Activated CD8-positive, alpha-beta memory T cell treated with anti-CD3 and anti-CD28 coated beads for 4 hours (primary cell): ENCODE results near the gene BMERB1.

ENCODE experiments used
- DNase-seq, 2 donors: peaks; one replicate each; pipeline ENCODE4 v3.0.0-alpha.2; 2020; ENCODE audit warnings: low read depth in 2 of 2

The BMERB1 gene

DNA sequence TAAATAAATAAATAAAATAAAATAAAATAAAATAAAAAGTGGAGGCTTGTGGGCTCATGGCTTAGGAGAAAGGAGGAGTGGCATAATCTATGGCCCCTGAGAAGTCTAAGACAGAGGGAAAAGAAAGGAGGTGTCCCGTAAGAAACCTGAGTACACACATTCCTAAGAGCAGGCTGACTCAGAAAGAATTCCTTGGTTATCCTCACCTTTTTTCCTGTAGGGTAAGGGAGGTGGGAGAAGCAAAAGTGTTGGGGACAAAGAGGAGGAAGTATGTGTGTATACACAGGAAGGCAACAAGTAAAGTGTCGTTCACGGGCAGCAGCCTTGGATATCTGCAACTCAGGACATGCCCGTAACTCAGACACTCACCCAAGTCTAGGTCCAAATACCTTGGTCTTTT, 179.3 kb downstream of the BMERB1 start:
- no peak for DNase-seq

DNA sequence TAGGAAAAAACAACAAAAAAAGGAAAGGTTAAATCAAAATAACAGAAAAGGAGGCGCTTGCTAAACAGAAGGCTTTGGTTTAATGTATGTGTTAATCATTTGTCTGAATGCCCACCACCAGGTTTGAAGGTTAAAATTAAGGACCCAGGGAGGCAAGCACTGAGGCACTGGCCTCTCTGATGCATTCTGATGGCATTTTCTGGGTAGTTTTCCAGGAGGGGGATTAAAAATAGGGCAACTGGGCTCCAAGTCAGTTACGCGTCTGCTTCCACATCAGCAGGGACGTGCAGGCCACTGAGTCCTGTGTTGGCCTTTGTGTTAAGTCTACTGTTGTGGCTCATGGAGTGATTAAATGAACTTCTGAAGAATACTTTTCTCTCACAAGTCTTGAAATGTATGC, 181.6 kb downstream of the BMERB1 start:
- DNase-seq, result no peak

DNA sequence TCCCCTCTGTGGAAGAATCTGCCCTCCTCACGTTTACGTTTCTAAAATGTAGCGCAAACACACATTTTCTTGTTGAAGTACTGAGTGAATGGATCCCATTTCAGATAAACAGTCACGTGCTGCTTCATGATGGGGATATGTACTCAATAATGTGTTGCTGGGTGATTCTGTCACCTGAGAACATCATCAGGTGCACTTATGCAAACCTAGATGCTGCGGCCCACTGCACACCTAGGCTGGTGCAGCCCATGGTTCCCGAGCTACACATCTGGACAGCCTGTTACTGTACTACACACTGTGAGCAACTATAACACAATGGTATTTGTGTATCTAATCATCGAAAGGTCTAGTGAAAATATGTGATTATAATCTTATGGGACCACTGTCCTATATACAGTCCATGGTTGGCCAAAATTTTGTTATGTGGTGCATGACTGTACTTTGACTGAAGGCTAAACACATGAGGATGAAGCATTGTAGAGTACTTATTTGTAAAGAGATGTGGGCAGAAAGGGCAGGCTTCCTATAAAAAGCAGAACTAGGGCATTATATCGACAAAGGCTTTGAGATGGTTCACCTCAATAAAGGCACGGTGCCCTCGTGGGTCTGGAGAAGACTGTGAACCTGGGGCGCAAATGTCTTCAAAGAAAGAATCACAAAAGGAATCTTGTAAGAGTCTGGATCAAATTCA, 182.2 kb downstream of the BMERB1 start:
- DNase-seq, result no peak

DNA sequence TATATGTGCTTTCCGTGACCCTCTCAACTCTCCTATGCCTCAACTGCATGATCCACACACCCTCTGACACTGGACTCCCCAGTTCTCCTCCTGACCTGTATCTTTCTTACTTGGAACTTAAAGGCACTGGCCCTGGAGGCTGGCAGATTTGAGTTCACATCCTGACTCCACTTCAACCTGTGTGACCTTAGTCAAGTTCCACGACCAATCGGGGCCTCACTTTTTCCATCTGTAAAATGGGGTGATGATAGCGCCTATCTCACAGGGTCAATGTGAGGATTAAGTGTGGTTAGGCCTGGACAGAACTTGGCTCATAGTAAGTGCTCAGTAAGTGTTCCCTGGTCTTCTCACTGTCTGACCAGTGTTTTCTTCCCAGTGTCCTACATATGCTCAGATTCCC, 183.5 kb downstream of the BMERB1 start:
- DNase-seq, result no peak

DNA sequence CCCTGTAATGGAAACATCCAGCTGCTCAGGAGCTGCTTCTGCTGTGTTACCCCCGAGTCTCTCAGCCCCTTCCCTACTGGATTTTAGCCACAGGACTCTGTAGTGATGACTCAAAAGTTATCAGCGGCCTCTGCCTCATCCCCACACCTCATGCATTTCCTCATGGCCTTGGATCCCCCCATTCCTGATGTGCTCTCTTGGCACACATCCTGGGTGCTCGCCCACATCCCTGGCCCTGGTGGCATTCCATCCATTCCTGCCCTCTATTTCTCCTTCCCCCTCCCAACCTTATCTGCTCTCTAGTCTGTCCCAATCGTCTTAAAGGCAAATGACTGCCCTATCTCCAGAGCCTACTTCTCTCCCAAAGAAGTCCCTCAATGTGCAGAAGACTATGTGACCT, 184.0 kb downstream of the BMERB1 start:
- DNase-seq, result no peak

DNA sequence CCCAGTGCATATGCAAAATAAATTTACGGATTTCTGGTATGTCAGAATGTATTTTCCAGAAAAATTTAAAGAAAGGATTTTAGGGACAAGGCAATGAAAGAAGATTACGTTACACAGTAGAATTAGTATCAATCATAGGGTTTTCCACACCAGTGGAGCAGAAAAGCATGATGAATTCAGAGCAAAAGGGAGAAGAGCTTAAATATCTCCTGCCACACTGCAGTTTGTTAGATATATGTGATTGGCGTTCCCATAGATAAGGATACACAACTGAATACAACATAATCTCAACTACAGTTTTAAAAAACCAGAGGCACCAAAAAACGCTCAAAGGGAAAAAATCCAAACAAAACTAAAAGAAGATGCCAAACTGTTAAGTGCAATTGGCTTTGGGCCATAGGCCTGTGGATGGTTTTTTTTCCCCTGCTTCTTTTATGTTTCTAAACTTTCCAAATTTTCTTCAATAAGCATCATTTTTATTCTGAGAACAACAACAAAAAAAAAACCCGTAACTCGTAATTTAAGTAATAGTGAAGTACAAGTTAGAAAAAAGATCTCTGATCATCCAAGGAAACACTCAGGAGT, 186.3 kb downstream of the BMERB1 start:
- DNase-seq, result no peak

DNA sequence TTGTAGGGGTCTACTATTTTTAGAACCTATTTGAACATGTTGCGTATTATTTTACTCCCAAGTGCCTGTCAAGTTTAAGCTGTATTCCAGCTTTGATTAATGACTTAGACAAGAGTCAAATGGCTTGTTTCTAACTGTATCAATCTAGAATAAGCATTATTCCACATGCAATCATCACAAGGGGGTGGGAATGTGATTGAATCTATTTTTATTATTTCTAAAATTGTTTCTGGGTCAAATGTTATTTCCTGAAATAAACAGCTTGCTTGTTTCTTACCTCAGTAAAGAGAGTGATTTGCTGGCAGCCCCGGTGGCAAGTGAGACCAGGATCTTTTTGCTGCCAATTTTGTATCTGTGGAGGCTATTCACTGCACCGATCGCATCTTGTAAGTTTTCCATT, 187.1 kb downstream of the BMERB1 start:
- DNase-seq, result no peak

DNA sequence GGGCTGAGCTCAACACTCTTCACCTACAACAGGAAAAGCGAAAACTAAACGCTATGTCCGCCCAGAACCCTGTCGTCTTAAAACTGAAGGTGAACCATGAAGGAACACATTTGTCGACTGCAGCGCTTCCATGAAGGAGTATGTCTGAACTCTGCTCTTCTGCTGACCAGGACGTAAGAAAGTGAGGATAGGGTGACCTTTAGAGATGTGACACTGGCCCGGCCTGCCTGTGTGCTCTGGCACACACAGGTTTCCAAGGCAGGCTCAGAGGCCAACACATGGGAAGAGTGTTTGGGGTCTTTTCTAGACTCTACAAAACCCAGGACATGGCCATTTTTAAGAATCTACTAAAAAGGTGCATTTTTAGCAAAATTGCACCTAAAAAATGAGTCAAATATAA, 187.5 kb downstream of the BMERB1 start:
- DNase-seq, result no peak

DNA sequence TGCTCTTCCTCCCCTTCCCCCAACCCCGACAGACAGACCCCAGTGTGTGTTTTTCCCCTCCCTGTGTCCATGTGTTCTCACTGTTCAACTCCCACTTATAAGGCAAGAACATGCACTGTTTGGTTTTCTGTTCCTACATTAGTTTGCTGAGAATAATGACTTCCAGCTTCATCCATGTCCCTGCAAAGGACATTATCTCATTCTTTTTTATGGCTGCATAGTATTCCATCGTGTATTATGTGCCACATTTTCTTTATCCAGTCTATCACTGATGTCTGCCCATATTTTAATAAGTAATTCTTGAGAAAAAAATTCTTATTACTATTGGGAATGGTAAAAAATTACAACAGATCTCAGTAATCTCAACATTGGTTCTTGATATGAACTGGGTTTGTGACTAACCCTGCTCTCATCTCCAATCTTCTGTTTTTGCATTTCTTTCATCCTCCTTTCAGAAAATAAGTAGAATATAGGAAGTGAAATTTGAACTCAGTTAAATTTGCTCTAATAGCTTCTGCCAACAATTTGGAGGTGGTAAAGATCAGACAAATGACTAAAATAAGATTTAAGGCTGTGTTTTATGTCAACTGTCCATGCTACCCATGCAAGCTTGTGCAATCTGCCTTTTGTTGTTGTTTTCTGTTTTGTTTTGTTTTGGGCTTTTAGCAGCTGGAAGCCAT, 197.5 kb downstream of the BMERB1 start:
- DNase-seq, result no peak

DNA sequence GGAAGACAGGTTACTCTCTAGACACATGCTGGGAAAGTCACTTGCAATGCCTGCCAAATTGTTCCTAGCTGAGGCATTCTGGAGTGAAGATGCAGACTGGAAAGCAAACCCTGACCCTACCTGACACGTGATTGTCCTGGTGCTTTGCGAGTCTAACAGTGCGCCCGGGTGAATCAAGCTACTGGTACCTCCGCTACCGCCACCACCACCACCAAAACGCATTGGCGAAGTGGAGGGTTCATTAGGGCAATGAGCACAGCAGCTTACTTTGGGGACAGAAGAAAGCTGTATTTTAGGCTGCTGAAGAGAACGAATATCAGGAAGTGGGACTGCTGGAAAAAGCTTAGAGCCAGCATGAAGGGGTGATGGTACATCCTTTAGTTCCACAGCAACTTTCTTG, 201.5 kb downstream of the BMERB1 start:
- DNase-seq, result no peak

DNA sequence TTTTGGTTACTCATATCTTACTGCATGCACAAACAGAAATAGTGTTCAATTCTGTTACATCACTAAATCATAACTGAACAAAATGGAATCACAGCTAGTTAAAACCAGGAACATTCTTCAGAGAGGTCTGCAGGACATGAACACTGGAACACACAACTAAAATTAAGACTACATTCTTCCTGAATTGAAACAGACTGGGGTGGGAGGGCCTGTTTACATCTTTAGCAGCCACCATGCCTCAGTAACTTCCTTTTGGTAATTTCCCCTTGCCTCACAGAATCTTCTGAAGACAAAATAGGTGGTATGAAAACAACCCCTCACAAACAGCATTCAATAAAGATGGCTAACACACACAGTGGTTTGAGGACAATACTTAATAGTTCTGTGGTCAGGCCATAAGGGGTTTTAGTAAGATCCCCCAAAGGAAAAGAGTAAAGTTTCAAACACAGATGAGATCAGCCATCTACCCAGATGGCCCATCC, 202.0 kb downstream of the BMERB1 start:
- DNase-seq, result no peak
